Keratinocyte (primary cell): ENCODE results near the gene KCNQ2. TPM values are rescaled to one million over a fixed set of nuclear protein-coding genes. Genes with fewer than 3 reads are reported as not detected.

Experiments used
- DNase-seq: peaks from one replicate; pipeline ENCODE4 v3.0.0-alpha.2; 2011; ENCODE audit warnings: low read depth, missing footprints, low spot score
- FAIRE-seq: peaks from 2 replicates; lab custom pipeline; 2011; peaks lifted over from hg19 to GRCh38; lab: Jason Lieb, UNC
- H2AFZ ChIP-seq: 2 replicates; pipeline ENCODE4 v1.6.0; 2012; ENCODE audit warnings: low read length, control low read depth, inconsistent platforms; ENCODE audit not compliant: control insufficient read depth
- H3K27ac ChIP-seq: 2 replicates; pipeline ENCODE4 v1.5.1; 2011; ENCODE audit warnings: low read length; ENCODE audit not compliant: control insufficient read depth, insufficient read depth
- H3K27me3 ChIP-seq: 3 replicates; pipeline ENCODE4 v1.6.0; 2011; ENCODE audit warnings: low read length; ENCODE audit not compliant: control insufficient read depth, insufficient read depth; ENCODE audit errors: extremely low read depth
- H3K36me3 ChIP-seq, 2 experiments: 2 replicates in 1 of 2; 3 replicates in 1 of 2; pipeline ENCODE4 v1.5.1; 2011; ENCODE audit warnings: low read length in 2 of 2, mild to moderate bottlenecking in 1 of 2; ENCODE audit not compliant: control insufficient read depth in 2 of 2, insufficient read depth in 2 of 2; ENCODE audit errors: extremely low read depth in 1 of 2
- H3K4me1 ChIP-seq: 3 replicates; pipeline ENCODE4 v1.5.1; 2011; ENCODE audit warnings: low read length; ENCODE audit not compliant: control insufficient read depth, insufficient read depth; ENCODE audit errors: extremely low read depth
- H3K4me2 ChIP-seq: 3 replicates; pipeline ENCODE4 v1.6.0; 2011; ENCODE audit warnings: low read depth, low read length; ENCODE audit not compliant: control insufficient read depth, insufficient read depth; ENCODE audit errors: extremely low read depth
- H3K4me3 ChIP-seq, 3 experiments: fragments of 200-600 bp in 1 of 3; sonication (generic) in 1 of 3; 2 replicates in 2 of 3; 3 replicates in 1 of 3; pipeline ENCODE4 v1.5.1; 2011 to 2016; ENCODE audit warnings: low read length in 3 of 3, mild to moderate bottlenecking in 3 of 3, control low read depth in 2 of 3, inconsistent platforms in 1 of 3, low read depth in 1 of 3, mixed read lengths in 1 of 3, mixed run types in 1 of 3, moderate library complexity in 1 of 3; ENCODE audit not compliant: control insufficient read depth in 2 of 3, insufficient read depth in 2 of 3; ENCODE audit errors: extremely low read depth in 1 of 3
- H3K79me2 ChIP-seq: 2 replicates; pipeline ENCODE4 v1.6.0; 2012; ENCODE audit warnings: low read length; ENCODE audit not compliant: control insufficient read depth, insufficient read depth
- H3K9ac ChIP-seq: 3 replicates; pipeline ENCODE4 v1.6.0; 2011; ENCODE audit warnings: low read length; ENCODE audit not compliant: control insufficient read depth, insufficient read depth; ENCODE audit errors: extremely low read depth
- H3K9me1 ChIP-seq: 3 replicates; pipeline ENCODE4 v1.6.0; 2011; ENCODE audit warnings: low read length; ENCODE audit not compliant: control insufficient read depth, insufficient read depth; ENCODE audit errors: extremely low read depth
- H3K9me3 ChIP-seq: 2 replicates; pipeline ENCODE4 v1.5.1; 2012; ENCODE audit warnings: low read depth, low read length; ENCODE audit not compliant: control insufficient read depth
- H4K20me1 ChIP-seq: 3 replicates; pipeline ENCODE4 v1.6.0; 2011; ENCODE audit warnings: low read length; ENCODE audit not compliant: control insufficient read depth, insufficient read depth; ENCODE audit errors: extremely low read depth
- CTCF ChIP-seq, 3 experiments: IDR thresholded peaks in 1 of 3; conservative IDR thresholded peaks in 1 of 3; optimal IDR thresholded peaks in 1 of 3; 2 replicates in 2 of 3; 3 replicates in 1 of 3; pipeline versions ENCODE3 to v1.5.1; 2011; ENCODE audit warnings: low read length in 3 of 3, mild to moderate bottlenecking in 3 of 3, moderate library complexity in 2 of 3, control low read depth in 1 of 3, inconsistent platforms in 1 of 3; ENCODE audit not compliant: insufficient read depth in 2 of 3; ENCODE audit errors: extremely low read depth in 1 of 3
- EZH2 ChIP-seq: IDR thresholded peaks from one replicate; pipeline ENCODE4 v1.6.1; 2012; ENCODE audit warnings: inconsistent platforms, mild to moderate bottlenecking, low read length, moderate library complexity
- dilution Hi-C: fragments of 300-500 bp; cut with MboI; formaldehyde crosslinking; loops from one replicate; pipeline ENCODE4 v1.7.0; 2020; ENCODE audit warnings: low sequenced_read_pairs; ENCODE audit not compliant: extremely low pct_ligation_motif_present
- polyA plus RNA-seq, 5 experiments: library from polyadenylated mRNA; depleted of rRNA in 3 of 5; stranded (reverse) in 3 of 5; stranded (forward) in 1 of 5; unstranded in 1 of 5; fragments of >200 nt; gene quantifications; 1 replicate in 1 of 5; 2 replicates in 3 of 5; 3 replicates in 1 of 5; pipeline versions ENCODE4 v1.2.1 to v1.2.3, GENCODE V29; 2011 to 2012; ENCODE audit warnings: missing spikeins in 2 of 5, low read depth in 1 of 5, low replicate concordance in 1 of 5

Gene KCNQ2
- polyA plus RNA-seq, 1 donor (not counting 4 experiments of a cell fraction or from before 2014, with no cell fraction given), result not detected

- Histone ChIP-seq H3K4me1 (no peaks in the 10 kb centered on the region), H3K27me3 (peaks cover 10% of the 10 kb centered on the region), H4K20me1 (no peaks in the 10 kb centered on the region), H3K4me2 (no peak overlapping the region), H3K27ac (no peak overlapping the region), H3K4me3 (no peak overlapping the region), H3K36me3 (no peaks in the 10 kb centered on the region), H2AFZ (no peak overlapping the region), H3K9me3 (no peaks in the 10 kb centered on the region), H3K9ac (no peak overlapping the region), H3K9me1 (no peaks in the 10 kb centered on the region), H3K79me2 (no peaks in the 10 kb centered on the region)
- no peak for TF ChIP-seq EZH2
- no peak for TF ChIP-seq CTCF (optimal IDR thresholded peaks at IDR 0.05 in 1 of 3, IDR thresholded peaks at IDR 0.05 in 1 of 3, conservative IDR thresholded peaks at IDR 0.05 in 1 of 3; ENCODE audit: extremely low read depth in 1 of 3, insufficient read depth in 2 of 3, low read length in 3 of 3)
- no peak for FAIRE-seq
- DNase-seq, result no peak
- dilution Hi-C loops, result no loop called here
Measured at GRCh38 chr20:63401384-63402110, 70.9 kb downstream of the KCNQ2 start.

GRCh38 chr20:63400486-63401210 is 71.8 kb downstream of the KCNQ2 start:
- peaks cover 10% of the 10 kb centered on the region for H3K27me3 ChIP-seq
- TF ChIP-seq EZH2 (no peak), CTCF (optimal IDR thresholded peaks at IDR 0.05 in 1 of 3, IDR thresholded peaks at IDR 0.05 in 1 of 3, conservative IDR thresholded peaks at IDR 0.05 in 1 of 3; ENCODE audit: extremely low read depth in 1 of 3, insufficient read depth in 2 of 3, low read length in 3 of 3) (no peak)
- no peaks in the 10 kb centered on the region for H3K4me1 ChIP-seq
- H3K36me3 ChIP-seq, result no peaks in the 10 kb centered on the region
- H2AFZ ChIP-seq, result no peak overlapping the region
- dilution Hi-C loops, result no loop called here
- DNase-seq, result no peak
- H4K20me1 ChIP-seq, result no peaks in the 10 kb centered on the region
- H3K4me2 ChIP-seq, result no peak overlapping the region
- H3K4me3 ChIP-seq, result no peak overlapping the region
- H3K9me3 ChIP-seq, result no peaks in the 10 kb centered on the region
- no peaks in the 10 kb centered on the region for H3K79me2 ChIP-seq
- no peaks in the 10 kb centered on the region for H3K9me1 ChIP-seq
- H3K27ac ChIP-seq, result no peak overlapping the region
- FAIRE-seq, result no peak
- no peak overlapping the region for H3K9ac ChIP-seq
